Liver (tissue), 9 donors: ENCODE data around the gene MUC15. TPM values are rescaled to one million over a fixed set of nuclear protein-coding genes. Genes with fewer than 3 reads are reported as not detected.

ENCODE experiments used
- DNase-seq: peaks from one replicate; pipeline ENCODE4 v3.0.0-alpha.2; 2017; ENCODE audit warnings: low spot score
- H3K27ac ChIP-seq, 2 donors: one replicate each; pipeline ENCODE4 v1.7.0; 2013; ENCODE audit warnings: inconsistent platforms in 2 of 2, low read length in 2 of 2, control low read depth in 1 of 2, low read depth in 1 of 2, mild to moderate bottlenecking in 1 of 2
- H3K27me3 ChIP-seq, 4 donors: one replicate each; pipeline versions ENCODE4 v1.6.1 to v1.7.0; 2013; ENCODE audit warnings: low read length in 3 of 4, inconsistent platforms in 1 of 4, mild to moderate bottlenecking in 1 of 4, moderate library complexity in 1 of 4; ENCODE audit not compliant: control insufficient read depth in 4 of 4, insufficient read depth in 4 of 4
- H3K36me3 ChIP-seq, 4 donors: one replicate each; pipeline versions ENCODE4 v1.6.1 to v1.7.0; 2013; ENCODE audit warnings: low read length in 3 of 4, mild to moderate bottlenecking in 3 of 4, low read depth in 1 of 4, moderate library complexity in 1 of 4; ENCODE audit not compliant: control insufficient read depth in 4 of 4, insufficient read depth in 3 of 4
- H3K4me1 ChIP-seq, 4 donors: one replicate each; pipeline versions ENCODE4 v1.6.1 to v1.7.0; 2013; ENCODE audit warnings: low read length in 3 of 4, mild to moderate bottlenecking in 3 of 4, moderate library complexity in 1 of 4; ENCODE audit not compliant: control insufficient read depth in 4 of 4, insufficient read depth in 4 of 4
- H3K4me3 ChIP-seq, 3 donors: one replicate each; pipeline versions ENCODE4 v1.6.1 to v1.7.0; 2013; ENCODE audit warnings: low read length in 3 of 3, control low read depth in 1 of 3, low read depth in 1 of 3, mild to moderate bottlenecking in 1 of 3
- H3K9ac ChIP-seq, 2 donors: one replicate each; pipeline ENCODE4 v1.7.0; 2013; ENCODE audit warnings: low read length in 2 of 2, mild to moderate bottlenecking in 2 of 2, moderate library complexity in 2 of 2, control low read depth in 1 of 2, low read depth in 1 of 2
- H3K9me3 ChIP-seq, 4 donors: one replicate each; pipeline versions ENCODE4 v1.6.1 to v1.7.0; 2013; ENCODE audit warnings: low read length in 3 of 4; ENCODE audit not compliant: control insufficient read depth in 4 of 4
- ATF3 ChIP-seq: IDR thresholded peaks from 2 replicates; pipeline ENCODE4 v1.6.1; 2016; ENCODE audit warnings: antibody characterized with exemption
- CTCF ChIP-seq: fragments of 150-350 bp; IDR thresholded peaks from 2 replicates; pipeline ENCODE4 v1.5.1; 2017; ENCODE audit warnings: improper control_type of control experiment, low read depth, low read length; ENCODE audit not compliant: missing input control
- EGR1 ChIP-seq, 2 donors: IDR thresholded peaks; 2 replicates each; pipeline ENCODE4 v1.6.1; 2016 to 2018; ENCODE audit warnings: antibody characterized with exemption in 2 of 2, low read depth in 2 of 2
- FOXA1 ChIP-seq: IDR thresholded peaks from 2 replicates; pipeline ENCODE4 v1.6.1; 2016; ENCODE audit warnings: antibody characterized with exemption
- FOXA2 ChIP-seq: IDR thresholded peaks from 2 replicates; pipeline ENCODE4 v1.6.1; 2016; ENCODE audit warnings: antibody characterized with exemption
- GABPA ChIP-seq, 2 donors: IDR thresholded peaks in 1 of 2; conservative IDR thresholded peaks in 1 of 2; 2 replicates each; pipeline ENCODE4 v1.6.1; 2016; ENCODE audit warnings: antibody characterized with exemption in 2 of 2, mild to moderate bottlenecking in 1 of 2, moderate library complexity in 1 of 2
- HNF4A ChIP-seq, 2 donors: conservative IDR thresholded peaks; 2 replicates each; pipeline ENCODE4 v1.6.1; 2016; ENCODE audit warnings: antibody characterized with exemption in 2 of 2, mild to moderate bottlenecking in 2 of 2
- JUND ChIP-seq, 2 donors: IDR thresholded peaks; 2 replicates each; pipeline ENCODE4 v1.6.1; 2016; ENCODE audit warnings: antibody characterized with exemption in 2 of 2
- MAX ChIP-seq: IDR thresholded peaks from 2 replicates; pipeline ENCODE4 v1.6.1; 2016; ENCODE audit warnings: antibody characterized with exemption
- NR2F2 ChIP-seq: IDR thresholded peaks from 2 replicates; pipeline ENCODE4 v1.6.1; 2016; ENCODE audit warnings: antibody characterized with exemption
- RAD21 ChIP-seq, 2 donors: IDR thresholded peaks; 2 replicates each; pipeline ENCODE4 v1.6.1; 2016; ENCODE audit warnings: antibody characterized with exemption in 2 of 2, mild to moderate bottlenecking in 2 of 2
- REST ChIP-seq: IDR thresholded peaks from 2 replicates; pipeline ENCODE4 v1.6.1; 2016; ENCODE audit warnings: antibody characterized with exemption, mild to moderate bottlenecking
- RXRA ChIP-seq, 2 donors: IDR thresholded peaks; 2 replicates each; pipeline ENCODE4 v1.6.1; 2017 to 2018; ENCODE audit warnings: antibody characterized with exemption in 2 of 2, mild to moderate bottlenecking in 1 of 2
- SP1 ChIP-seq: IDR thresholded peaks from 2 replicates; pipeline ENCODE4 v1.6.1; 2018; ENCODE audit warnings: antibody characterized with exemption, mild to moderate bottlenecking
- YY1 ChIP-seq: IDR thresholded peaks from 2 replicates; pipeline ENCODE4 v1.6.1; 2016; ENCODE audit warnings: antibody characterized with exemption, mild to moderate bottlenecking
- ZBTB33 ChIP-seq: IDR thresholded peaks from 2 replicates; pipeline ENCODE4 v1.6.1; 2016; ENCODE audit warnings: antibody characterized with exemption
- WGBS: extraction: QIAGEN DNeasy Blood & Tissue Kit; methylation state at CpG from one replicate; pipeline ENCODE4 v1.1.7; 2013; 5-methylcytosine and 5-hydroxymethylcytosine counted together
- polyA plus RNA-seq, 2 donors: library from polyadenylated mRNA; stranded (reverse) in 1 of 2; unstranded in 1 of 2; fragments of 200-250 nt in 1 of 2; fragments of >200 nt in 1 of 2; fragmentation: Nextera tagmentation in 1 of 2; extraction: Ambion mirVana in 1 of 2; gene quantifications; one replicate each; pipeline versions ENCODE4 v1.2.1 to v1.2.3, GENCODE V29; 2013 to 2015
- total RNA-seq, 2 donors: library from RNA; depleted of rRNA; stranded (reverse); fragments of >200 nt; gene quantifications; one replicate each; pipeline ENCODE4 v1.2.3, GENCODE V29; 2014
- donor health status: healthy.
- donor health status: healthy.
- donor health status: healthy.
- donor health status: healthy.
- donor health status: healthy.

MUC15 gene
- total and polyA plus RNA-seq, 4 donors = not detected

GRCh38 chr11:26553182-26553581 is 18.9 kb downstream of the MUC15 start:
- H3K27ac ChIP-seq = no peak overlapping the region
- H3K4me1 ChIP-seq = no peaks in the 10 kb centered on the region
- DNase-seq = no peak
- no peak overlapping the region for H3K4me3 ChIP-seq
- no peak for TF ChIP-seq ZBTB33
- no peak for TF ChIP-seq EGR1 (IDR thresholded peaks at IDR 0.05; ENCODE audit: low read depth in 2 of 2)
- TF ChIP-seq JUND (IDR thresholded peaks at IDR 0.05) = no peak
- TF ChIP-seq ATF3 = no peak
- TF ChIP-seq SP1 = no peak
- TF ChIP-seq GABPA (IDR thresholded peaks at IDR 0.05 in 1 of 2, conservative IDR thresholded peaks at IDR 0.05 in 1 of 2) = no peak
- TF ChIP-seq FOXA2 = no peak
- TF ChIP-seq REST = no peak
- no peak for TF ChIP-seq RXRA (IDR thresholded peaks at IDR 0.05)
- TF ChIP-seq YY1 = no peak
- no peak for TF ChIP-seq CTCF
- no peak for TF ChIP-seq RAD21 (IDR thresholded peaks at IDR 0.05)
- TF ChIP-seq FOXA1 = no peak
- no peaks in the 10 kb centered on the region for H3K27me3 ChIP-seq
- no peaks in the 10 kb centered on the region for H3K9me3 ChIP-seq
- 58% methylated on average over 2 of the region's 2 CpGs for WGBS
- H3K36me3 ChIP-seq = no peaks in the 10 kb centered on the region
- no peak overlapping the region for H3K9ac ChIP-seq

- TF ChIP-seq JUND (IDR thresholded peaks at IDR 0.05) = no peak
- no peak for TF ChIP-seq ZBTB33
- TF ChIP-seq RAD21 (IDR thresholded peaks at IDR 0.05) = peak; percentile 46 to 66
- TF ChIP-seq YY1 = no peak
- TF ChIP-seq GABPA (IDR thresholded peaks at IDR 0.05 in 1 of 2, conservative IDR thresholded peaks at IDR 0.05 in 1 of 2) = no peak
- no peak for TF ChIP-seq MAX
- peak; percentile 16 for TF ChIP-seq CTCF
- no peak for TF ChIP-seq NR2F2
- no peak for TF ChIP-seq HNF4A (conservative IDR thresholded peaks at IDR 0.05)
- no peak for TF ChIP-seq SP1
- TF ChIP-seq FOXA1 = no peak
- no peak for TF ChIP-seq FOXA2
- H3K4me3 ChIP-seq = no peak overlapping the region
- DNase-seq = no peak
- 31% methylated on average over 1 of the region's 1 CpG for WGBS
- H3K27me3 ChIP-seq = no peaks in the 10 kb centered on the region
- H3K4me1 ChIP-seq = no peaks in the 10 kb centered on the region
- H3K9me3 ChIP-seq = no peaks in the 10 kb centered on the region
- H3K9ac ChIP-seq = no peak overlapping the region
- no peaks in the 10 kb centered on the region for H3K36me3 ChIP-seq
- no peak overlapping the region for H3K27ac ChIP-seq
Measured at GRCh38 chr11:26551186-26551801, 20.8 kb downstream of the MUC15 start.
